ENCODE measurements around the gene NDUFA11.

NDUFA11 gene

GRCh38 chr19:5951338-5951861 lies 47.8 kb upstream of the NDUFA11 start:
- Histone ChIP-seq H2AFZ (ENCODE audit: low read depth, low read length) (no peak overlapping the region), H3K36me3 (ENCODE audit: insufficient read depth, low read length) (peaks cover 49% of the 10 kb centered on the region), H3K9ac (ENCODE audit: low read depth, low read length) (no peak overlapping the region), H3K79me2 (ENCODE audit: insufficient read depth, low read length) (peaks cover 100% of the 10 kb centered on the region), H3K4me1 (ENCODE audit: insufficient read depth, low read length) (peaks cover 32% of the 10 kb centered on the region), H3K27me3 (ENCODE audit: insufficient read depth, low read length, poor library complexity) (no peaks in the 10 kb centered on the region), H3K4me3 (ENCODE audit: low read depth in 1 of 2, low read length in 2 of 2) (no peak overlapping the region), H3K27ac (ENCODE audit: low read length) (no peak overlapping the region), H3K9me3 (ENCODE audit: insufficient read depth, low read length, severe bottlenecking) (no peaks in the 10 kb centered on the region), H3K4me2 (ENCODE audit: insufficient read depth, low read length) (no peak overlapping the region), H4K20me1 (ENCODE audit: insufficient read depth, low read length) (peaks cover 95% of the 10 kb centered on the region)
- DNase-seq (no peak), ATAC-seq (ENCODE audit: insufficient read depth, low read depth) (no peak)
- TF ChIP-seq EZH2 (IDR thresholded peaks at IDR 0.05; ENCODE audit: borderline replicate concordance, low read depth, low read length, severe bottlenecking) (no peak), CTCF (IDR thresholded peaks at IDR 0.05; ENCODE audit: borderline replicate concordance, extremely low read depth, low read length, poor library complexity, severe bottlenecking) (no peak)

DNA sequence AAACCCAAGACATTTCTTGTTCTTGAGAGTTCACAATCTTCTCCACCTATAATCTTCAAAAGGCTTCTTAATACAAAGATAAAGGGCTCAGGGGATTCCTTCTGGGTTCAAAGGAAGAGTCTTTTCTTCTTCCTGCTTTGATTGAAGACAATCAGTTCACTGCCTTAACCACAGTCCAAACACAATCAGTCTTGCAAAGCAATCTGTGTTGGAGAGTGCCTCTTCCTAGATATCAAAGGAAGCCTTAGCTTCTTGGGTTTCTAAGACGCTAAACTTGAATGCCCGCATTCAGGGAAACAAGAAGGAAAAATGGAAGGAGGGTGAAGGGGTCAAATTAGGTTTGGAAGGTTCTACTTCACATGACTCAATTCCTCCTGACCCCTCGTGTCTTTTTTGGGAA lies 47.2 kb upstream of the NDUFA11 start:
- H3K27ac ChIP-seq (ENCODE audit: low read length), result no peak overlapping the region
- no peak for TF ChIP-seq CTCF (IDR thresholded peaks at IDR 0.05; ENCODE audit: borderline replicate concordance, extremely low read depth, low read length, poor library complexity, severe bottlenecking)
- no peak for TF ChIP-seq EZH2 (IDR thresholded peaks at IDR 0.05; ENCODE audit: borderline replicate concordance, low read depth, low read length, severe bottlenecking)
- H3K9ac ChIP-seq (ENCODE audit: low read depth, low read length), result no peak overlapping the region
- H3K9me3 ChIP-seq (ENCODE audit: insufficient read depth, low read length, severe bottlenecking), result no peaks in the 10 kb centered on the region
- no peak overlapping the region for H2AFZ ChIP-seq (ENCODE audit: low read depth, low read length)
- H4K20me1 ChIP-seq (ENCODE audit: insufficient read depth, low read length), result peaks cover 95% of the 10 kb centered on the region
- H3K36me3 ChIP-seq (ENCODE audit: insufficient read depth, low read length), result peaks cover 54% of the 10 kb centered on the region
- ATAC-seq (ENCODE audit: insufficient read depth, low read depth) (no peak), DNase-seq (no peak)
- peaks cover 32% of the 10 kb centered on the region for H3K4me1 ChIP-seq (ENCODE audit: insufficient read depth, low read length)
- H3K27me3 ChIP-seq (ENCODE audit: insufficient read depth, low read length, poor library complexity), result no peaks in the 10 kb centered on the region
- H3K4me2 ChIP-seq (ENCODE audit: insufficient read depth, low read length), result no peak overlapping the region
- peaks cover 100% of the 10 kb centered on the region for H3K79me2 ChIP-seq (ENCODE audit: insufficient read depth, low read length)
- no peak overlapping the region for H3K4me3 ChIP-seq (ENCODE audit: low read depth in 1 of 2, low read length in 2 of 2)

DNA sequence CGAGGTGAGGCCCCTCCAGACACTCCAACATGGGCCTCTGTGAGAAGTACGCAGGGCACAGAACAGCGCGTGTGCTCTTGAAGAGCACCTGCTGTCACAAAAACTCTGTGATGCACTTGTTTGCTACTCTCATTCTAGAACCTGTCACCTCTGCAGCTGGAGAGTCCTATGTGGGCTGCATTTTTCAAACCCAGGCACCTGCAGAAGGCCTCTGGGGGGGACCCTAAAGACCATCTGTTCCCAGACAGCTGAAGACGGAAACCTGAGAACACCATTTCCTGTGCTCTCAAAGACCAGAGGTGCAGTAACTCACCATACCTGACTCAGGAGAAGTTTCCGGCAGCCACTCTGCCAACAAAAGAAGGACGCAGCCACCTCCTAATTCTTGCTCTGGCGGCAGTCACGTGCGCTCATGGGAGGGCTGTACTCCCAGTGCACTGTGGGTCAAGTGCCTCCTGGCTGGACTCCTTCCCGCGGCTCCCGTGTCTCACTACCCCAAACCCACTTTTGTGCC lies 46.3 kb upstream of the NDUFA11 start:
- peaks cover 59% of the 10 kb centered on the region for H3K36me3 ChIP-seq (ENCODE audit: insufficient read depth, low read length)
- H3K27me3 ChIP-seq (ENCODE audit: insufficient read depth, low read length, poor library complexity), result no peaks in the 10 kb centered on the region
- H3K9me3 ChIP-seq (ENCODE audit: insufficient read depth, low read length, severe bottlenecking), result no peaks in the 10 kb centered on the region
- no peak overlapping the region for H3K4me3 ChIP-seq (ENCODE audit: low read depth in 1 of 2, low read length in 2 of 2)
- H3K9ac ChIP-seq (ENCODE audit: low read depth, low read length), result no peak overlapping the region
- H3K27ac ChIP-seq (ENCODE audit: low read length), result no peak overlapping the region
- no peak for ATAC-seq (ENCODE audit: insufficient read depth, low read depth)
- no peak for DNase-seq
- TF ChIP-seq EZH2 (IDR thresholded peaks at IDR 0.05; ENCODE audit: borderline replicate concordance, low read depth, low read length, severe bottlenecking) (no peak), CTCF (IDR thresholded peaks at IDR 0.05; ENCODE audit: borderline replicate concordance, extremely low read depth, low read length, poor library complexity, severe bottlenecking) (no peak)
- H3K79me2 ChIP-seq (ENCODE audit: insufficient read depth, low read length), result peaks cover 100% of the 10 kb centered on the region
- peaks cover 26% of the 10 kb centered on the region for H3K4me1 ChIP-seq (ENCODE audit: insufficient read depth, low read length)
- H3K4me2 ChIP-seq (ENCODE audit: insufficient read depth, low read length), result no peak overlapping the region
- H2AFZ ChIP-seq (ENCODE audit: low read depth, low read length), result no peak overlapping the region
- peaks cover 95% of the 10 kb centered on the region for H4K20me1 ChIP-seq (ENCODE audit: insufficient read depth, low read length)

Measured in DND-41 (cell line).